NCI-H128 (cell line): Measurements from ENCODE around the gene CIB1.
"Not testable (repeated sequence)": the region's sequence is repeated elsewhere in the genome, so short reads cannot be mapped to it uniquely, and the experiment has no call there.

Experiments used
- DNase-seq: peaks from one replicate; lab custom pipeline; 2025; ENCODE audit not compliant: unreplicated experiment; lab: John Stamatoyannopoulos, UW

The CIB1 gene

GRCh38 chr15:90201130-90201943 lies 32.4 kb downstream of the CIB1 start, which contains the start of gene SEMA4B:
Gene SEMA4B, plus strand, starts transcription at chr15:90201330. Its CDS starts 249 bp downstream, at chr15:90201579.
- DNase-seq: peak; percentile 25

- DNase-seq: no peak
Measured at GRCh38 chr15:90200534-90201129, 33.1 kb downstream of the CIB1 start.

- DNase-seq: no peak
Measured at GRCh38 chr15:90194655-90195054, 39.1 kb downstream of the CIB1 start.

- no peak for DNase-seq
Measured at GRCh38 chr15:90192961-90193786, 40.6 kb downstream of the CIB1 start.

- peak; percentile 64 for DNase-seq
Measured at GRCh38 chr15:90191794-90192509, 41.8 kb downstream of the CIB1 start.

GRCh38 chr15:90191344-90191687 lies 42.4 kb downstream of the CIB1 start:
- no peak for DNase-seq

GRCh38 chr15:90190606-90191343 lies 43.0 kb downstream of the CIB1 start:
- no peak for DNase-seq

- DNase-seq: no peak
Measured at GRCh38 chr15:90189781-90190467, 43.8 kb downstream of the CIB1 start.

GRCh38 chr15:90188914-90189748 lies 44.6 kb downstream of the CIB1 start:
- no peak for DNase-seq

GRCh38 chr15:90188065-90188464 lies 45.7 kb downstream of the CIB1 start:
- not testable (repeated sequence) for DNase-seq

- no peak for DNase-seq
Measured at GRCh38 chr15:90187257-90187868, 46.4 kb downstream of the CIB1 start.

- DNase-seq: peak; percentile 36
Measured at GRCh38 chr15:90184786-90185704, 48.7 kb downstream of the CIB1 start.

GRCh38 chr15:90184119-90184785 lies 49.5 kb downstream of the CIB1 start:
- DNase-seq: no peak

GRCh38 chr15:90181776-90182175 lies 52.0 kb downstream of the CIB1 start:
- no peak for DNase-seq
